ENCODE results near the gene TEX38.

Gene TEX38

GRCh38 chr1:46637444-46638083 is 34.1 kb upstream of the TEX38 start:
- no peaks in the 10 kb centered on the region for H3K27me3 ChIP-seq (ENCODE audit: insufficient read depth, low read length, poor library complexity, severe bottlenecking)
- H3K36me3 ChIP-seq (ENCODE audit: insufficient read depth, low read length) = no peaks in the 10 kb centered on the region; the same call in 1 of the 2 replicates

GRCh38 chr1:46638921-46639320 is 32.7 kb upstream of the TEX38 start:
- H3F3A ChIP-seq (ENCODE audit: low read depth) = 0 out of 2 replicates have a peak, but pooled peaks cover 3% of the 10 kb centered on the region
- no peak overlapping the region for H3K4me3 ChIP-seq (ENCODE audit: low read length, poor library complexity, severe bottlenecking)
- H3K9me3 ChIP-seq (ENCODE audit: insufficient read depth, low read depth, low read length) = no peaks in the 10 kb centered on the region
- H3K79me2 ChIP-seq (ENCODE audit: insufficient read depth, low read length) = no peaks in the 10 kb centered on the region
- H3K4me1 ChIP-seq (ENCODE audit: insufficient read depth, low read length, poor library complexity, severe bottlenecking) = peaks cover 24% of the 10 kb centered on the region
- no peak overlapping the region for H2AFZ ChIP-seq (ENCODE audit: low read length)
- no peaks in the 10 kb centered on the region for H3K36me3 ChIP-seq (ENCODE audit: insufficient read depth, low read length)
- no peaks in the 10 kb centered on the region for H3K27me3 ChIP-seq (ENCODE audit: insufficient read depth, low read length, poor library complexity, severe bottlenecking)
- H3K9ac ChIP-seq (ENCODE audit: low read depth, low read length, poor library complexity, severe bottlenecking) = no peak overlapping the region
- H4K20me1 ChIP-seq (ENCODE audit: insufficient read depth, low read length, poor library complexity, severe bottlenecking) = no peaks in the 10 kb centered on the region
- no peaks in the 10 kb centered on the region for H3K9me2 ChIP-seq (replicated peaks; ENCODE audit: low read depth, low read length)
- no peak overlapping the region for H3K4me2 ChIP-seq (ENCODE audit: low read depth, low read length, poor library complexity, severe bottlenecking)
- TF ChIP-seq CTCF (conservative IDR thresholded peaks at IDR 0.05; ENCODE audit: low read length) (no peak), EZH2phosphoT487 (IDR thresholded peaks at IDR 0.05; ENCODE audit: borderline replicate concordance) (no peak)

More at GRCh38 chr1:46637444-46638083, 34.1 kb upstream of the TEX38 start:
- Histone ChIP-seq H3F3A (ENCODE audit: low read depth) (0 out of 2 replicates have a peak, but pooled peaks cover 3% of the 10 kb centered on the region), H3K79me2 (ENCODE audit: insufficient read depth, low read length) (no peaks in the 10 kb centered on the region), H3K4me3 (ENCODE audit: low read length, poor library complexity, severe bottlenecking) (no peak overlapping the region), H3K9ac (ENCODE audit: low read depth, low read length, poor library complexity, severe bottlenecking) (no peak overlapping the region), H3K9me2 (replicated peaks; ENCODE audit: low read depth, low read length) (no peaks in the 10 kb centered on the region), H3K4me1 (ENCODE audit: insufficient read depth, low read length, poor library complexity, severe bottlenecking) (peaks cover 24% of the 10 kb centered on the region), H3K4me2 (ENCODE audit: low read depth, low read length, poor library complexity, severe bottlenecking) (no peak overlapping the region), H4K20me1 (ENCODE audit: insufficient read depth, low read length, poor library complexity, severe bottlenecking) (no peaks in the 10 kb centered on the region), H3K9me3 (ENCODE audit: insufficient read depth, low read depth, low read length) (no peaks in the 10 kb centered on the region), H2AFZ (ENCODE audit: low read length) (no peak overlapping the region)
- no peak for TF ChIP-seq CTCF (conservative IDR thresholded peaks at IDR 0.05; ENCODE audit: low read length)
- TF ChIP-seq EZH2phosphoT487 (IDR thresholded peaks at IDR 0.05; ENCODE audit: borderline replicate concordance) = no peak

- H3K79me2 ChIP-seq (ENCODE audit: insufficient read depth, low read length) = no peaks in the 10 kb centered on the region
- peaks cover 24% of the 10 kb centered on the region for H3K4me1 ChIP-seq (ENCODE audit: insufficient read depth, low read length, poor library complexity, severe bottlenecking)
- no peaks in the 10 kb centered on the region for H3K9me3 ChIP-seq (ENCODE audit: insufficient read depth, low read depth, low read length)
- no peaks in the 10 kb centered on the region for H3K9me2 ChIP-seq (replicated peaks; ENCODE audit: low read depth, low read length)
- H4K20me1 ChIP-seq (ENCODE audit: insufficient read depth, low read length, poor library complexity, severe bottlenecking) = no peaks in the 10 kb centered on the region
- H3K36me3 ChIP-seq (ENCODE audit: insufficient read depth, low read length) = no peaks in the 10 kb centered on the region
- H3K9ac ChIP-seq (ENCODE audit: low read depth, low read length, poor library complexity, severe bottlenecking) = no peak overlapping the region
- H3F3A ChIP-seq (ENCODE audit: low read depth) = 0 out of 2 replicates have a peak, but pooled peaks cover 3% of the 10 kb centered on the region
- no peak overlapping the region for H2AFZ ChIP-seq (ENCODE audit: low read length)
- H3K4me3 ChIP-seq (ENCODE audit: low read length, poor library complexity, severe bottlenecking) = no peak overlapping the region
- H3K27me3 ChIP-seq (ENCODE audit: insufficient read depth, low read length, poor library complexity, severe bottlenecking) = no peaks in the 10 kb centered on the region
- no peak overlapping the region for H3K4me2 ChIP-seq (ENCODE audit: low read depth, low read length, poor library complexity, severe bottlenecking)
- TF ChIP-seq CTCF (conservative IDR thresholded peaks at IDR 0.05; ENCODE audit: low read length) = no peak
- TF ChIP-seq EZH2phosphoT487 (IDR thresholded peaks at IDR 0.05; ENCODE audit: borderline replicate concordance) = no peak
Measured at GRCh38 chr1:46639547-46639946, 32.1 kb upstream of the TEX38 start.

Data from Loucy (cell line).